ENCODE measurements around the gene PRDM16. TPM values are rescaled to one million over a fixed set of nuclear protein-coding genes. Genes with fewer than 3 reads are reported as not detected.

Gene PRDM16
- total and polyA plus RNA-seq, 2 experiments from 2014 or later, result 0.14 to 0.16 TPM

DNA sequence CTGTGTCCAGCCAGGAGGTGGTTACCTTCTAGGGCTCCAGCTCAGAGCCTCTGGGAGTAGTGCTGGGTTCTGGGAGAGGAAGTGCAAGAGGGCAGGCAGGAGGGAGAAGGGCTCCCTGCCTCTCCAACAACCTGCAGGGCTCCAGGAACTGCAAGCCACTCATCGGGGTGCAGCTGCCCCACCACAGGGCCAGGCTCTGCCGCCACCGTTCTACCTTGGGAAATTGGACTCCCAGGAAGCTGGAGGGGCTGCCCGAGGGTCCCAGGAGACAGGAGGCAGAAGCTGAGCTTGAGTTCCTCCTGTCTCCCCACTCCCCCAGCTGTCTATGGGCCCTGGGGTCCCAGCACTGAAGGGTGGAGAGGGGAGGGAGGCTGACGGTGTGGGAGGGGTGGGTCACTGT, 7.4 kb upstream of the PRDM16 start (continued):
- TF ChIP-seq, protein P1, sequence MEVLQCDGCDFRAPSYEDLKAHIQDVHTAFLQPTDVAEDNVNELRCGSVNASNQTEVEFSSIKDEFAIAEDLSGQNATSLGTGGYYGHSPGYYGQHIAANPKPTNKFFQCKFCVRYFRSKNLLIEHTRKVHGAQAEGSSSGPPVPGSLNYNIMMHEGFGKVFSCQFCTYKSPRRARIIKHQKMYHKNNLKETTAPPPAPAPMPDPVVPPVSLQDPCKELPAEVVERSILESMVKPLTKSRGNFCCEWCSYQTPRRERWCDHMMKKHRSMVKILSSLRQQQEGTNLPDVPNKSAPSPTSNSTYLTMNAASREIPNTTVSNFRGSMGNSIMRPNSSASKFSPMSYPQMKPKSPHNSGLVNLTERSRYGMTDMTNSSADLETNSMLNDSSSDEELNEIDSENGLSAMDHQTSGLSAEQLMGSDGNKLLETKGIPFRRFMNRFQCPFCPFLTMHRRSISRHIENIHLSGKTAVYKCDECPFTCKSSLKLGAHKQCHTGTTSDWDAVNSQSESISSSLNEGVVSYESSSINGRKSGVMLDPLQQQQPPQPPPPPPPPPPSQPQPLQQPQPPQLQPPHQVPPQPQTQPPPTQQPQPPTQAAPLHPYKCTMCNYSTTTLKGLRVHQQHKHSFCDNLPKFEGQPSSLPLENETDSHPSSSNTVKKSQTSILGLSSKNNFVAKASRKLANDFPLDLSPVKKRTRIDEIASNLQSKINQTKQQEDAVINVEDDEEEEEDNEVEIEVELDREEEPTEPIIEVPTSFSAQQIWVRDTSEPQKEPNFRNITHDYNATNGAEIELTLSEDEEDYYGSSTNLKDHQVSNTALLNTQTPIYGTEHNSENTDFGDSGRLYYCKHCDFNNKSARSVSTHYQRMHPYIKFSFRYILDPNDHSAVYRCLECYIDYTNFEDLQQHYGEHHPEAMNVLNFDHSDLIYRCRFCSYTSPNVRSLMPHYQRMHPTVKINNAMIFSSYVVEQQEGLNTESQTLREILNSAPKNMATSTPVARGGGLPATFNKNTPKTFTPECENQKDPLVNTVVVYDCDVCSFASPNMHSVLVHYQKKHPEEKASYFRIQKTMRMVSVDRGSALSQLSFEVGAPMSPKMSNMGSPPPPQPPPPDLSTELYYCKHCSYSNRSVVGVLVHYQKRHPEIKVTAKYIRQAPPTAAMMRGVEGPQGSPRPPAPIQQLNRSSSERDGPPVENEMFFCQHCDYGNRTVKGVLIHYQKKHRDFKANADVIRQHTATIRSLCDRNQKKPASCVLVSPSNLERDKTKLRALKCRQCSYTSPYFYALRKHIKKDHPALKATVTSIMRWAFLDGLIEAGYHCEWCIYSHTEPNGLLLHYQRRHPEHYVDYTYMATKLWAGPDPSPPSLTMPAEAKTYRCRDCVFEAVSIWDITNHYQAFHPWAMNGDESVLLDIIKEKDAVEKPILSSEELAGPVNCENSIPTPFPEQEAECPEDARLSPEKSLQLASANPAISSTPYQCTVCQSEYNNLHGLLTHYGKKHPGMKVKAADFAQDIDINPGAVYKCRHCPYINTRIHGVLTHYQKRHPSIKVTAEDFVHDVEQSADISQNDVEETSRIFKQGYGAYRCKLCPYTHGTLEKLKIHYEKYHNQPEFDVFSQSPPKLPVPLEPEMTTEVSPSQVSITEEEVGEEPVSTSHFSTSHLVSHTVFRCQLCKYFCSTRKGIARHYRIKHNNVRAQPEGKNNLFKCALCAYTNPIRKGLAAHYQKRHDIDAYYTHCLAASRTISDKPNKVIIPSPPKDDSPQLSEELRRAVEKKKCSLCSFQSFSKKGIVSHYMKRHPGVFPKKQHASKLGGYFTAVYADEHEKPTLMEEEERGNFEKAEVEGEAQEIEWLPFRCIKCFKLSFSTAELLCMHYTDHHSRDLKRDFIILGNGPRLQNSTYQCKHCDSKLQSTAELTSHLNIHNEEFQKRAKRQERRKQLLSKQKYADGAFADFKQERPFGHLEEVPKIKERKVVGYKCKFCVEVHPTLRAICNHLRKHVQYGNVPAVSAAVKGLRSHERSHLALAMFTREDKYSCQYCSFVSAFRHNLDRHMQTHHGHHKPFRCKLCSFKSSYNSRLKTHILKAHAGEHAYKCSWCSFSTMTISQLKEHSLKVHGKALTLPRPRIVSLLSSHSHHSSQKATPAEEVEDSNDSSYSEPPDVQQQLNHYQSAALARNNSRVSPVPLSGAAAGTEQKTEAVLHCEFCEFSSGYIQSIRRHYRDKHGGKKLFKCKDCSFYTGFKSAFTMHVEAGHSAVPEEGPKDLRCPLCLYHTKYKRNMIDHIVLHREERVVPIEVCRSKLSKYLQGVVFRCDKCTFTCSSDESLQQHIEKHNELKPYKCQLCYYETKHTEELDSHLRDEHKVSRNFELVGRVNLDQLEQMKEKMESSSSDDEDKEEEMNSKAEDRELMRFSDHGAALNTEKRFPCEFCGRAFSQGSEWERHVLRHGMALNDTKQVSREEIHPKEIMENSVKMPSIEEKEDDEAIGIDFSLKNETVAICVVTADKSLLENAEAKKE (CRISPR knock-in tag; IDR thresholded peaks at IDR 0.05), result no peak
- TF ChIP-seq STAT1 (IDR thresholded peaks at IDR 0.05; ENCODE audit: unreplicated experiment), result no peak

DNA sequence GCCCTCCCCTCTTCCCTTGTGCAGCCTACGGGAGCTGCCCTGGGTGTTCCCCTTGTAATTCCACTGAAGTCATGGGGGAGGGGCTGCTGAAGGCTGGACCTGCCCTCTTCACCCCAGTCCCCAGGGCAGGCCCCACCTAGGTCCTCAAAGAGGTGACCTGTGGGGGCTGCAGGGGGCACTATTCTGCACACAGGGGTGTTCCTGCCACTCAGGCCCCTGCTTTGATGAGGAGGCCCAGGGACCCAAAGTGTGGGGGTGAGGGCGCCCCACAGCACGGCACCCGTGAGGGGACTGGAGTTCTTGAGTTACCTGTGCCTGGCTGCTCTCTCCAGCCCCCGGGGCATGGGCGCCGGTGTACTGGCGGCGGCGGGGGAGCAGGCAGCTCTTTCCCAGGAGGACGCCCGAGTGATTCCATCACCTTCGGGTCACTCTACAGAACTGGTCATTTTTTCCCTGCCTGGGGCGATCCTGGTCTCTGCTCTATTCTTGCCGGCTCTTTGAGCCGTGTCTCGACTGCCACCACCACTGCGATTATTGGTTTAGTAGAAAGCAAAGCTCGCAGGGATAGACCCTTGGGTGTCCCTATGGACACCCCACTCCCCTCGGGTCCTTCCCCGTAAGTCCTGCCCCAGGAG, 6.9 kb upstream of the PRDM16 start:
- no peaks in the 10 kb centered on the region for H3F3A ChIP-seq (replicated peaks; ENCODE audit: low read depth)
- Mint-ChIP-seq H3K27ac (no peak overlapping the region), H3K4me1 (peaks cover 5% of the 10 kb centered on the region), H3K27me3 (ENCODE audit: insufficient read depth, low read depth, poor library complexity) (peaks cover 67% of the 10 kb centered on the region), H3K36me3 (ENCODE audit: low read depth) (no peaks in the 10 kb centered on the region; the same call in 2 of the 3 replicates), H3K4me3 (peak overlapping the region; percentile 60), H3K9me3 (no peaks in the 10 kb centered on the region; the same call in 2 of the 3 replicates)
- H3K27ac ChIP-seq (ENCODE audit: low read depth), result no peak overlapping the region
- H3K4me2 ChIP-seq, result peak overlapping the region; percentile 80
- ATAC-seq, result peak; percentile 22
- peaks cover 77% of the 10 kb centered on the region for H3K27me3 ChIP-seq (ENCODE audit: insufficient read depth)
- DNase-seq (ENCODE audit: low spot score), result no peak
- no peaks in the 10 kb centered on the region; the same call in none of the 2 replicates for H4K20me1 ChIP-seq (replicated peaks; ENCODE audit: insufficient read depth)
- H3K4me3 ChIP-seq, result peak overlapping the region; percentile 62
- peak overlapping the region; percentile 47; the same call in 1 of the 2 replicates for H2AFZ ChIP-seq
- H3K79me2 ChIP-seq (replicated peaks; ENCODE audit: insufficient read depth), result no peaks in the 10 kb centered on the region
- no peaks in the 10 kb centered on the region for H3K36me3 ChIP-seq (ENCODE audit: insufficient read depth)
- H3K9me2 ChIP-seq (ENCODE audit: insufficient read depth), result no peaks in the 10 kb centered on the region
- peaks cover 10% of the 10 kb centered on the region; the same call in 1 of the 2 replicates for H3K4me1 ChIP-seq (ENCODE audit: insufficient read depth)
- TF ChIP-seq JUNB (IDR thresholded peaks at IDR 0.05; ENCODE audit: unreplicated experiment), result no peak
- TF ChIP-seq, protein P2, sequence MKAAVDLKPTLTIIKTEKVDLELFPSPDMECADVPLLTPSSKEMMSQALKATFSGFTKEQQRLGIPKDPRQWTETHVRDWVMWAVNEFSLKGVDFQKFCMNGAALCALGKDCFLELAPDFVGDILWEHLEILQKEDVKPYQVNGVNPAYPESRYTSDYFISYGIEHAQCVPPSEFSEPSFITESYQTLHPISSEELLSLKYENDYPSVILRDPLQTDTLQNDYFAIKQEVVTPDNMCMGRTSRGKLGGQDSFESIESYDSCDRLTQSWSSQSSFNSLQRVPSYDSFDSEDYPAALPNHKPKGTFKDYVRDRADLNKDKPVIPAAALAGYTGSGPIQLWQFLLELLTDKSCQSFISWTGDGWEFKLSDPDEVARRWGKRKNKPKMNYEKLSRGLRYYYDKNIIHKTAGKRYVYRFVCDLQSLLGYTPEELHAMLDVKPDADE (IDR thresholded peaks at IDR 0.05), result no peak
- no peak for TF ChIP-seq ZNF331 (CRISPR knock-in tag; IDR thresholded peaks at IDR 0.05; ENCODE audit: low read depth)
- TF ChIP-seq EZH2phosphoT487 (IDR thresholded peaks at IDR 0.05; ENCODE audit: unreplicated experiment), result no peak
- no peak for TF ChIP-seq CREB1 (CRISPR knock-in tag; IDR thresholded peaks at IDR 0.05; ENCODE audit: low read depth)
- TF ChIP-seq, protein P3, sequence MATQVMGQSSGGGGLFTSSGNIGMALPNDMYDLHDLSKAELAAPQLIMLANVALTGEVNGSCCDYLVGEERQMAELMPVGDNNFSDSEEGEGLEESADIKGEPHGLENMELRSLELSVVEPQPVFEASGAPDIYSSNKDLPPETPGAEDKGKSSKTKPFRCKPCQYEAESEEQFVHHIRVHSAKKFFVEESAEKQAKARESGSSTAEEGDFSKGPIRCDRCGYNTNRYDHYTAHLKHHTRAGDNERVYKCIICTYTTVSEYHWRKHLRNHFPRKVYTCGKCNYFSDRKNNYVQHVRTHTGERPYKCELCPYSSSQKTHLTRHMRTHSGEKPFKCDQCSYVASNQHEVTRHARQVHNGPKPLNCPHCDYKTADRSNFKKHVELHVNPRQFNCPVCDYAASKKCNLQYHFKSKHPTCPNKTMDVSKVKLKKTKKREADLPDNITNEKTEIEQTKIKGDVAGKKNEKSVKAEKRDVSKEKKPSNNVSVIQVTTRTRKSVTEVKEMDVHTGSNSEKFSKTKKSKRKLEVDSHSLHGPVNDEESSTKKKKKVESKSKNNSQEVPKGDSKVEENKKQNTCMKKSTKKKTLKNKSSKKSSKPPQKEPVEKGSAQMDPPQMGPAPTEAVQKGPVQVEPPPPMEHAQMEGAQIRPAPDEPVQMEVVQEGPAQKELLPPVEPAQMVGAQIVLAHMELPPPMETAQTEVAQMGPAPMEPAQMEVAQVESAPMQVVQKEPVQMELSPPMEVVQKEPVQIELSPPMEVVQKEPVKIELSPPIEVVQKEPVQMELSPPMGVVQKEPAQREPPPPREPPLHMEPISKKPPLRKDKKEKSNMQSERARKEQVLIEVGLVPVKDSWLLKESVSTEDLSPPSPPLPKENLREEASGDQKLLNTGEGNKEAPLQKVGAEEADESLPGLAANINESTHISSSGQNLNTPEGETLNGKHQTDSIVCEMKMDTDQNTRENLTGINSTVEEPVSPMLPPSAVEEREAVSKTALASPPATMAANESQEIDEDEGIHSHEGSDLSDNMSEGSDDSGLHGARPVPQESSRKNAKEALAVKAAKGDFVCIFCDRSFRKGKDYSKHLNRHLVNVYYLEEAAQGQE (IDR thresholded peaks at IDR 0.05; ENCODE audit: unreplicated experiment), result no peak
- TF ChIP-seq EZH2 (IDR thresholded peaks at IDR 0.05; ENCODE audit: low read depth, unreplicated experiment), result no peak
- no peak for TF ChIP-seq STAT1 (IDR thresholded peaks at IDR 0.05; ENCODE audit: unreplicated experiment)
- TF ChIP-seq, protein P4, sequence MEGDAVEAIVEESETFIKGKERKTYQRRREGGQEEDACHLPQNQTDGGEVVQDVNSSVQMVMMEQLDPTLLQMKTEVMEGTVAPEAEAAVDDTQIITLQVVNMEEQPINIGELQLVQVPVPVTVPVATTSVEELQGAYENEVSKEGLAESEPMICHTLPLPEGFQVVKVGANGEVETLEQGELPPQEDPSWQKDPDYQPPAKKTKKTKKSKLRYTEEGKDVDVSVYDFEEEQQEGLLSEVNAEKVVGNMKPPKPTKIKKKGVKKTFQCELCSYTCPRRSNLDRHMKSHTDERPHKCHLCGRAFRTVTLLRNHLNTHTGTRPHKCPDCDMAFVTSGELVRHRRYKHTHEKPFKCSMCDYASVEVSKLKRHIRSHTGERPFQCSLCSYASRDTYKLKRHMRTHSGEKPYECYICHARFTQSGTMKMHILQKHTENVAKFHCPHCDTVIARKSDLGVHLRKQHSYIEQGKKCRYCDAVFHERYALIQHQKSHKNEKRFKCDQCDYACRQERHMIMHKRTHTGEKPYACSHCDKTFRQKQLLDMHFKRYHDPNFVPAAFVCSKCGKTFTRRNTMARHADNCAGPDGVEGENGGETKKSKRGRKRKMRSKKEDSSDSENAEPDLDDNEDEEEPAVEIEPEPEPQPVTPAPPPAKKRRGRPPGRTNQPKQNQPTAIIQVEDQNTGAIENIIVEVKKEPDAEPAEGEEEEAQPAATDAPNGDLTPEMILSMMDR (conservative IDR thresholded peaks at IDR 0.05; ENCODE audit: low read depth in 2 of 2), result no peak
- TF ChIP-seq NANOG (IDR thresholded peaks at IDR 0.05; ENCODE audit: borderline replicate concordance), result no peak
- no peak for TF ChIP-seq POLR2AphosphoS5 (IDR thresholded peaks at IDR 0.05; ENCODE audit: low read depth)

Data from GM23338 (cell line).